Adrenal gland (tissue), 12 donors: ENCODE results near the gene GATA2. TPM values are rescaled to one million over a fixed set of nuclear protein-coding genes. Genes with fewer than 3 reads are reported as not detected.

ENCODE experiments used
- DNase-seq, 7 donors: peaks; one replicate each; pipeline ENCODE4 v3.0.0-alpha.2; 2019 to 2020
- H3K27ac ChIP-seq, 5 donors: fragments of 200-600 bp; sonication (generic) in 4 of 5; 1 replicate in 3 of 5; 2 replicates in 2 of 5; pipeline versions ENCODE4 v1.5.1 to v1.8.0; 2016 to 2020; ENCODE audit warnings: mild to moderate bottlenecking in 1 of 5
- H3K27me3 ChIP-seq: fragments of 200-600 bp; 2 replicates; pipeline ENCODE4 v1.8.0; 2021
- H3K36me3 ChIP-seq, 2 donors: fragments of 200-600 bp; replicated peaks in 1 of 2; 1 replicate in 1 of 2; 2 replicates in 1 of 2; pipeline versions ENCODE4 v1.5.1 to v1.8.0; 2018 to 2022
- H3K4me1 ChIP-seq, 2 donors: fragments of 200-600 bp; replicated peaks in 1 of 2; 1 replicate in 1 of 2; 2 replicates in 1 of 2; pipeline versions ENCODE4 v1.5.1 to v1.8.0; 2018 to 2021
- H3K4me3 ChIP-seq, 4 donors: fragments of 200-600 bp; sonication (generic) in 3 of 4; one replicate each; pipeline ENCODE4 v1.5.1; 2016 to 2018
- H3K9me3 ChIP-seq, 3 donors: fragments of 200-600 bp; sonication (generic) in 1 of 3; replicated peaks in 1 of 3; 1 replicate in 2 of 3; 2 replicates in 1 of 3; pipeline versions ENCODE4 v1.5.1 to v1.8.0; 2016 to 2021
- POLR2A ChIP-seq, 2 donors: fragments of 450-650 bp; IDR thresholded peaks; one replicate each; pipeline ENCODE4 v1.6.1; 2017; ENCODE audit warnings: antibody characterized with exemption in 2 of 2, mild to moderate bottlenecking in 2 of 2, moderate library complexity in 1 of 2
- WGBS, 4 donors: extraction: QIAGEN DNeasy Blood & Tissue Kit in 2 of 4; methylation state at CpG; one replicate each; pipeline versions ENCODE4 v1.1.5 to v1.1.7; 2013 to 2017; 5-methylcytosine and 5-hydroxymethylcytosine counted together
- intact Hi-C, 2 donors: fragments of 100-400 bp; cut with DNase I; formaldehyde crosslinking; loops; one replicate each; pipeline versions ENCODE4 v1.14.1 to v1.15.0; 2022 to 2023
- polyA plus RNA-seq, 3 donors: library from polyadenylated mRNA; stranded (reverse); fragments of 200-250 nt in 2 of 3; fragments of 350-450 nt in 1 of 3; fragmentation: Illumina TruSeq in 1 of 3; extraction: RNeasy Lipid Tissue Mini Kit (QIAGEN cat#74804) in 1 of 3; gene quantifications; one replicate each; pipeline ENCODE4 v1.2.3, GENCODE V29; 2013 to 2014
- total RNA-seq, 9 donors: library from RNA; depleted of rRNA in 4 of 9; stranded (reverse); fragments of >200 nt in 4 of 9; fragments of 120-200 nt in 1 of 9; fragmentation: NEBNext Ultra II Directional in 1 of 9; extraction: Animal tissue kit (Norgen Biotek cat#: 25700) in 1 of 9; gene quantifications; one replicate each; pipeline versions ENCODE4 v1.1.0 to v1.2.4, GENCODE V29; 2013 to 2023
- TF ChIP-seq, protein P1 (sequence below), 6 experiments: fragments of 450-650 bp in 4 of 6; fragments of 200-600 bp in 2 of 6; sonication (generic) in 1 of 6; IDR thresholded peaks; 1 replicate in 5 of 6; 2 replicates in 1 of 6; pipeline versions ENCODE4 v1.5.1 to v1.8.0; 2016 to 2021; ENCODE audit warnings: antibody characterized with exemption in 6 of 6, mild to moderate bottlenecking in 2 of 6, moderate library complexity in 1 of 6
- donor health status: healthy with polysubstance abuse.
- donor health status: Bipolar disorder and iron deficiency.
- donor health status: DM: yes; HTN: yes; CAD: no.
- donor health status: DM: no; HTN: no; CAD: no.
- donor health status: DM: no; HTN: no; CAD: no.
- donor health status: DM: yes; HTN: yes; CAD: no.

GATA2 gene
- total and polyA plus RNA-seq, 12 donors, result 3.4 to 37.5 (median 7.4) TPM

DNA sequence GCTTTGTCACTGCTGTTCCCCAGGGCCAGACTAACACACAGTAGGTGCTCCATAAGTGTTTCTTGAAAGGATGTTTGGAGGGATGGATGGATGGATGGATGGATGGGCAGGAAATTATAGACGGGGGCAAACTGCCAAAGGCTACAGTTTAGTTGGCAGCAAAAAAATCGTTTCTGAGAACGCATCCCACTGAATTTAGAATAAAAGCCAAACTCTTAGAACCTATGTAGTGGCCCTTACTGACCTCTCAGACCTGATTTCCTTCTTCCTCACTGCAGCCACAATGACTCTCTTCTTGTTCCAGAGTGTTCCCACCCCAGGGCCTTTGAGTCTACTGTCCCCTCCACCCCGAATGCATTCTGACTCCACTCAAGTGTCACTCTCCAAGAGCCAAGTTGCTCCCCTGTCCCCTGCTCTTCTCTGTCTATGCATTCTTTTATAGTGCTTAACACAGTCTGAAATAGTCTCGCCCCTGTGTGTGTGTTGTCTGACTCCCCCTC is 5.2 kb upstream of the GATA2 start:
- Histone ChIP-seq H3K27me3 (peaks cover 32% of the 10 kb centered on the region), H3K4me3 (peak overlapping the region in 1 of 4 donors; percentile 90), H3K4me1 (peaks cover 0 to 12% of the 10 kb centered on the region in 2 donors), H3K9me3 (no peaks in the 10 kb centered on the region), H3K36me3 (no peaks in the 10 kb centered on the region), H3K27ac (no peak overlapping the region)
- intact Hi-C loops, result loop anchor here (5.0 to 10.0 kb wide), 4 partner anchors 71 to 326 kb away; no protein-coding TSS in a partner anchor
- TF ChIP-seq POLR2A (IDR thresholded peaks at IDR 0.05), result no peak
- TF ChIP-seq, protein P1, sequence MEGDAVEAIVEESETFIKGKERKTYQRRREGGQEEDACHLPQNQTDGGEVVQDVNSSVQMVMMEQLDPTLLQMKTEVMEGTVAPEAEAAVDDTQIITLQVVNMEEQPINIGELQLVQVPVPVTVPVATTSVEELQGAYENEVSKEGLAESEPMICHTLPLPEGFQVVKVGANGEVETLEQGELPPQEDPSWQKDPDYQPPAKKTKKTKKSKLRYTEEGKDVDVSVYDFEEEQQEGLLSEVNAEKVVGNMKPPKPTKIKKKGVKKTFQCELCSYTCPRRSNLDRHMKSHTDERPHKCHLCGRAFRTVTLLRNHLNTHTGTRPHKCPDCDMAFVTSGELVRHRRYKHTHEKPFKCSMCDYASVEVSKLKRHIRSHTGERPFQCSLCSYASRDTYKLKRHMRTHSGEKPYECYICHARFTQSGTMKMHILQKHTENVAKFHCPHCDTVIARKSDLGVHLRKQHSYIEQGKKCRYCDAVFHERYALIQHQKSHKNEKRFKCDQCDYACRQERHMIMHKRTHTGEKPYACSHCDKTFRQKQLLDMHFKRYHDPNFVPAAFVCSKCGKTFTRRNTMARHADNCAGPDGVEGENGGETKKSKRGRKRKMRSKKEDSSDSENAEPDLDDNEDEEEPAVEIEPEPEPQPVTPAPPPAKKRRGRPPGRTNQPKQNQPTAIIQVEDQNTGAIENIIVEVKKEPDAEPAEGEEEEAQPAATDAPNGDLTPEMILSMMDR (IDR thresholded peaks at IDR 0.05), result peak in 3 of 6 experiments; percentile 9 to 58 (median 37)
- peak in 3 of 7 donors; percentile 5 to 50 (median 17) for DNase-seq
- 24 to 32% (median 29%) methylated on average over 5 of the region's 5 CpGs for WGBS, 4 donors

DNA sequence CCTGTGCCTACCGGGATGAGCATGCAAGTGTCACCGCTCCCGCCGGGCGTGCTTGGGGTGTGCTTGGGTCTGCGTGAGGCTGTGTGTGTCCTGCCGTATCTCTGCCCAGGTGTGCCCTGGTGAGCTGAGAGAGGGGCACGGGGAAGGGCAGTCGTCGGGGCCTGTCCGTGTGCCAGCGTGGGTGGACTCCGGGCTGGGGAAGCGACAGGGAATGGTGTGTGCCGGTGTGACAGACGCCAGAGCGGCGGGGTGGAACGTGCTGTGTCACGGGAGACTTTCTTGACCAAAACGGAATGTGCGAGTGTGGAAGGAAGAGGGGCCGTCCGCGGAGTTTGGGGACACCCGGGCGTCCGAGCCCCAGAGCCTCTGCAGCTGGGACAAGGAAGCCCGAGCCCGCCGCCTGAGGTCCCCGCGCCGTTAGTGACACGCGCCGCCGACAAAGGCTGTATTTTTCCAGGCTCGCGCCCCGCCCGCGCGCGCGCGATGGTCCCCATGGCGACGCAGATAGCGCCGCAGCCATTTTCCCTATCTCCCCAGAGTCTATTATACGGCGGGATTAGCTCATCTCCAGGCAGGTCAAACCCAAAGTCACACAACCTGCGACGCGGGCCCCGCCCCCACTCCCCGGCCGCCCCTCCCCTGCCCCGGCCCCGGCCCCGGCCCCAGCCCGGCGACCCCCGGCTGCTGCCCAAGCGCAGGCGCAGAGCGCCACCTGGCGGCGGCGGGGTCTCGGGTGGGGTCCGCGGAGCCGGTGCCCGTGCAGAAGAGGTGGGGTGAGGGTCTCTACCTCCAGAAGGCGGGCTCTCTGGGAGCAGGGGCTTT is 4.5 kb upstream of the GATA2 start:
- WGBS, 4 donors, result 0 to 4% (median 3%) methylated on average over 6 to 77 of the region's 77 CpGs
- Histone ChIP-seq H3K36me3 (no peaks in the 10 kb centered on the region), H3K27ac (peak overlapping the region in 1 of 5 donors; percentile 34), H3K9me3 (no peaks in the 10 kb centered on the region), H3K4me3 (peak overlapping the region in 1 of 4 donors; percentile 90), H3K4me1 (peaks cover 0 to 12% of the 10 kb centered on the region in 2 donors), H3K27me3 (peaks cover 39% of the 10 kb centered on the region)
- intact Hi-C loops, result loop anchor here (5.0 to 10.0 kb wide), 4 partner anchors 70 to 325 kb away; no protein-coding TSS in a partner anchor
- DNase-seq, result peak; percentile 46 to 90 (median 74)
- TF ChIP-seq, protein P1 (IDR thresholded peaks at IDR 0.05), result peak in 4 of 6 experiments; percentile 19 to 82 (median 58)
- no peak for TF ChIP-seq POLR2A (IDR thresholded peaks at IDR 0.05)

DNA sequence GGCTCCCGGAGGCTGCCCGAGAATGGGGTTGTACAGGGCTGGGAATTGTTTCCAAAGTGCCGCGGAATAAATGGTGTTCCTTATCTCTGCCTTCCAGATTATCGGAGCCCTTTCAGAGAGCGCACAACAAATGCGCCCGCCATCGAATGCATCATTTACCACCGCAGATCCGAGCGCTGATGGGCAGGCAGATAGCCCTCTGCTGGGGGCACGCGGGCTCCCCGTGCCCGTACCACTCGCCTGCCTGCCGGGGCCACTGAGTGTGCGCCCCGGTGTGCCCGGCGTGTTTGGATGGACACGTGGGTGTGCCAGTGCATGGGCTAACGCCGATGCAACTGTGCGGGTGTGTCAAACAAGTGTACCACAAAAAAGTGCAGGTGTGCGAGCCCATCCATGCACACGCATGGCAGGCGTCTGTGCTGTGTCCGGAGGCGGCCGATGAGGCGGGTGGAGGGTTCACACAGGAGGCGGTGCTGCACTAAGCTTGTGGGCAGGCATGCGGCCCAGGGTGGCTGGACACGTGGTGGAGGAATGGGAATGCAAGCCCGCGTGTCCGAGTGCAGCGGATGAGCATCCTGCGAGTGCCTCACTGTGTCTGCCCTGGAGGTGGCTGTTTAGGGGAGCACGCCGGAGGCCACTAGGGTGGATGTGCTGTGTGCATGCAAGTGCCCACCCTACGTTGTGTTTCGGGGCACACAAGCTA is 3.8 kb upstream of the GATA2 start:
- H3K4me1 ChIP-seq, result peaks cover 0 to 12% of the 10 kb centered on the region in 2 donors
- intact Hi-C loops, result loop anchor here (5.0 to 10.0 kb wide), 4 partner anchors 69 to 324 kb away; no protein-coding TSS in a partner anchor
- no peaks in the 10 kb centered on the region for H3K36me3 ChIP-seq
- DNase-seq, result peak in 6 of 7 donors; percentile 38 to 82 (median 42)
- TF ChIP-seq, protein P1 (IDR thresholded peaks at IDR 0.05), result no peak
- peak overlapping the region in 1 of 4 donors; percentile 90 for H3K4me3 ChIP-seq
- no peaks in the 10 kb centered on the region for H3K9me3 ChIP-seq
- peaks cover 46% of the 10 kb centered on the region for H3K27me3 ChIP-seq
- peak overlapping the region in 1 of 5 donors; percentile 30 for H3K27ac ChIP-seq
- WGBS, 4 donors, result 19 to 58% (median 25%) methylated on average over 13 to 45 of the region's 45 CpGs
